Heart left ventricle (tissue), 13 donors: Measurements from ENCODE around the gene JSRP1.

Source experiments
- CTCF ChIP-seq, 12 donors: fragments of 200-600 bp; sonication (generic) in 4 of 12; IDR thresholded peaks; one replicate each; pipeline versions ENCODE4 v1.5.0 to v1.8.0; 2018 to 2022; ENCODE audit warnings: antibody characterized with exemption in 12 of 12, mild to moderate bottlenecking in 5 of 12
- POLR2A ChIP-seq, 2 donors: fragments of 450-650 bp; IDR thresholded peaks; one replicate each; pipeline ENCODE4 v1.6.1; 2017; ENCODE audit warnings: antibody characterized with exemption in 2 of 2, mild to moderate bottlenecking in 2 of 2, moderate library complexity in 2 of 2
- donor health status: ischemic (EF 13 %, LVEDD 7.1; RV severe dilation, severe dysfunction).
- donor health status: DM: no; HTN: yes; CAD: no.
- donor health status: DM: no; HTN: no; CAD: no.
- donor health status: ischemic (EF 25% LVEDD 6.9; RV normal size, moderate dysfunction).
- donor health status: ischemic (EF 25% LVEDD 5.7; RV mildly dilated, moderate dysfunction).
- donor health status: ischemic (EF 35%, LVEDD 5.7; RV mildly dilated, moderate dysfunction).
- donor health status: nonischemic (EF 11% LVEDD 7.7; RV severe dilation, severe dysfunction).
- donor health status: DM: yes; HTN: yes; CAD: no.
- donor health status: PGD.
- donor health status: ischemic (EF 29% LVEDD 5.4; RV normal size, mild dysfunction).
- donor health status: nonischemic (EF 23%, LVEDD 6.1; RV moderate dilation, normal function).

- no peak for TF ChIP-seq CTCF (IDR thresholded peaks at IDR 0.05)
- TF ChIP-seq POLR2A (IDR thresholded peaks at IDR 0.05) = no peak
Measured at GRCh38 chr19:2244486-2244885, 11.7 kb downstream of the JSRP1 start.
